Right lobe of liver (tissue), 6 donors: ENCODE data around the gene MCAT. TPM values are rescaled to one million over a fixed set of nuclear protein-coding genes. Genes with fewer than 3 reads are reported as not detected.

ENCODE experiments used
- ATAC-seq, 4 donors: fragments of 200-7000 bp; cut with Tn5 transposase; one replicate each; pipeline ENCODE4 v1.9.1; 2020; ENCODE audit warnings: mild to moderate bottlenecking in 4 of 4, moderate library complexity in 4 of 4
- DNase-seq, 3 donors: peaks; one replicate each; pipeline ENCODE4 v3.0.0-alpha.2; 2020
- H3K27ac ChIP-seq, 3 donors: fragments of 200-600 bp; one replicate each; pipeline ENCODE4 v1.8.0; 2022
- H3K27me3 ChIP-seq, 2 donors: fragments of 200-600 bp; one replicate each; pipeline ENCODE4 v1.8.0; 2022
- H3K36me3 ChIP-seq, 4 donors: fragments of 200-600 bp; sonication (generic) in 1 of 4; one replicate each; pipeline versions ENCODE4 v1.5.1 to v1.8.0; 2017 to 2022; ENCODE audit warnings: control low read depth in 1 of 4
- H3K4me1 ChIP-seq, 4 donors: fragments of 200-600 bp; sonication (generic) in 1 of 4; one replicate each; pipeline versions ENCODE4 v1.5.1 to v1.8.0; 2017 to 2022; ENCODE audit warnings: control low read depth in 1 of 4
- H3K4me3 ChIP-seq, 3 donors: fragments of 200-600 bp; one replicate each; pipeline ENCODE4 v1.8.0; 2022
- H3K9me3 ChIP-seq, 4 donors: fragments of 200-600 bp; sonication (generic) in 1 of 4; one replicate each; pipeline versions ENCODE4 v1.5.1 to v1.8.0; 2017 to 2022; ENCODE audit warnings: control low read depth in 1 of 4
- POLR2A ChIP-seq: fragments of 450-650 bp; IDR thresholded peaks from one replicate; pipeline ENCODE4 v1.6.1; 2017; ENCODE audit warnings: antibody characterized with exemption, mild to moderate bottlenecking
- WGBS: methylation state at CpG from one replicate; pipeline ENCODE4 v1.1.6; 2018; ENCODE audit warnings: low coverage, low lambda C conversion rate; ENCODE audit not compliant: insufficient coverage; ENCODE audit errors: missing lambda C conversion rate; 5-methylcytosine and 5-hydroxymethylcytosine counted together
- intact Hi-C, 2 donors: fragments of 100-400 bp; cut with DNase I; formaldehyde crosslinking; loops; one replicate each; pipeline versions ENCODE4 v1.11.2 to v1.14.1; 2022
- total RNA-seq, 6 experiments: library from RNA; depleted of rRNA in 2 of 6; stranded (reverse); fragments of >200 nt in 2 of 6; fragmentation: NEBNext Ultra II Directional in 3 of 6; extraction: Animal tissue kit (Norgen Biotek cat#: 25700) in 3 of 6; gene quantifications; one replicate each; pipeline versions ENCODE4 v1.1.0 to v1.2.4, GENCODE V29; 2016 to 2023
- TF ChIP-seq, protein P1 (sequence below), 4 donors: fragments of 200-600 bp in 3 of 4; fragments of 450-650 bp in 1 of 4; IDR thresholded peaks; one replicate each; pipeline versions ENCODE4 v1.5.1 to v1.8.0; 2016 to 2022; ENCODE audit warnings: antibody characterized with exemption in 4 of 4, mild to moderate bottlenecking in 2 of 4
- donor health status: DM: no; HTN: yes; CAD: no.
- donor health status: DM: no; HTN: no; CAD: no.
- donor health status: DM: no; HTN: no; CAD: no.
- donor health status: DM: no; HTN: yes; CAD: no.
- donor health status: DM: no; HTN: yes; CAD: no.

MCAT gene
- total RNA-seq, 6 experiments from 2014 or later: 8.8 to 22.3 (median 11.4) TPM

- H3K4me3 ChIP-seq: no peak overlapping the region
- H3K36me3 ChIP-seq: no peaks in the 10 kb centered on the region
- 88% methylated on average over 3 of the region's 7 CpGs for WGBS
- no peak overlapping the region for H3K27ac ChIP-seq
- no peak for DNase-seq
- H3K9me3 ChIP-seq: no peaks in the 10 kb centered on the region
- no peak for TF ChIP-seq POLR2A
- TF ChIP-seq, protein P1, sequence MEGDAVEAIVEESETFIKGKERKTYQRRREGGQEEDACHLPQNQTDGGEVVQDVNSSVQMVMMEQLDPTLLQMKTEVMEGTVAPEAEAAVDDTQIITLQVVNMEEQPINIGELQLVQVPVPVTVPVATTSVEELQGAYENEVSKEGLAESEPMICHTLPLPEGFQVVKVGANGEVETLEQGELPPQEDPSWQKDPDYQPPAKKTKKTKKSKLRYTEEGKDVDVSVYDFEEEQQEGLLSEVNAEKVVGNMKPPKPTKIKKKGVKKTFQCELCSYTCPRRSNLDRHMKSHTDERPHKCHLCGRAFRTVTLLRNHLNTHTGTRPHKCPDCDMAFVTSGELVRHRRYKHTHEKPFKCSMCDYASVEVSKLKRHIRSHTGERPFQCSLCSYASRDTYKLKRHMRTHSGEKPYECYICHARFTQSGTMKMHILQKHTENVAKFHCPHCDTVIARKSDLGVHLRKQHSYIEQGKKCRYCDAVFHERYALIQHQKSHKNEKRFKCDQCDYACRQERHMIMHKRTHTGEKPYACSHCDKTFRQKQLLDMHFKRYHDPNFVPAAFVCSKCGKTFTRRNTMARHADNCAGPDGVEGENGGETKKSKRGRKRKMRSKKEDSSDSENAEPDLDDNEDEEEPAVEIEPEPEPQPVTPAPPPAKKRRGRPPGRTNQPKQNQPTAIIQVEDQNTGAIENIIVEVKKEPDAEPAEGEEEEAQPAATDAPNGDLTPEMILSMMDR (IDR thresholded peaks at IDR 0.05): no peak
- no peaks in the 10 kb centered on the region for H3K27me3 ChIP-seq
- intact Hi-C loops: no loop called here
- no peak for ATAC-seq
- H3K4me1 ChIP-seq: peaks cover 0 to 10% (median 0%) of the 10 kb centered on the region in 4 donors
Measured at GRCh38 chr22:43116932-43117331, 26.3 kb downstream of the MCAT start.

DNA sequence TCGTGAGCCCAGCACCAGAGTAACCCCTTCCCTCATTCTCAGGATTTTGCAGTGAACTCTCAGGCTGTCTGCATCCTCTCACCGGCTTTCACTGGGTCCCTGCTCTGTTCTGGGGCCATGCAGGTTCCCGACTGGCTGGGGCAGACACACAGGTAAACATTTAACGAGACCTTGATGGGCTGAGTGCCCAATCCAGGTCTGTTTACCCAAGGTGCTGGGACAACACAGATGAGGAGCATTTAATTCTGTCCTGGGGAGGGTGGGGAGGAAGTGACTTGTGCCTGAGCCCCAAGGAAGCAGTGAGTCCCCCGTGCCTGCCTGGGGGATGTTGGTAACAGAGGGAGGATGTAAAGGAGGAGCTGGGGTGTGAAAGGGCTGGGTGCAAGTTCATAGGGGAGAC, 28.2 kb downstream of the MCAT start:
- DNase-seq (no peak), ATAC-seq (peak; percentile 54 to 65 (median 57))
- Histone ChIP-seq H3K36me3 (no peaks in the 10 kb centered on the region), H3K27ac (no peak overlapping the region), H3K9me3 (no peaks in the 10 kb centered on the region), H3K27me3 (no peaks in the 10 kb centered on the region), H3K4me3 (no peak overlapping the region), H3K4me1 (peaks cover 0 to 25% (median 0%) of the 10 kb centered on the region in 4 donors)
- intact Hi-C loops: no loop called here
- whole genome bisulfite sequencing: 15% methylated on average over 5 of the region's 5 CpGs
- TF ChIP-seq, protein P1 (IDR thresholded peaks at IDR 0.05): no peak
- TF ChIP-seq POLR2A: no peak

GRCh38 chr22:43113526-43114251, 29.5 kb downstream of the MCAT start:
- Histone ChIP-seq H3K9me3 (no peaks in the 10 kb centered on the region), H3K27me3 (no peaks in the 10 kb centered on the region), H3K4me3 (no peak overlapping the region), H3K36me3 (no peaks in the 10 kb centered on the region), H3K27ac (no peak overlapping the region), H3K4me1 (peaks cover 0 to 26% (median 0%) of the 10 kb centered on the region in 4 donors)
- ATAC-seq (no peak), DNase-seq (no peak)
- intact Hi-C loops: no loop called here
- TF ChIP-seq, protein P1 (IDR thresholded peaks at IDR 0.05): no peak
- TF ChIP-seq POLR2A: no peak
- 59% methylated on average over 10 of the region's 13 CpGs for WGBS

- Histone ChIP-seq H3K36me3 (no peaks in the 10 kb centered on the region), H3K27ac (no peak overlapping the region), H3K27me3 (no peaks in the 10 kb centered on the region), H3K9me3 (no peaks in the 10 kb centered on the region), H3K4me1 (peaks cover 0 to 26% (median 0%) of the 10 kb centered on the region in 4 donors), H3K4me3 (peak overlapping the region; percentile 52 to 62 (median 60))
- DNase-seq: peak in 2 of 3 donors; percentile 39 to 58
- intact Hi-C loops: no loop called here
- TF ChIP-seq, protein P1 (IDR thresholded peaks at IDR 0.05): no peak
- TF ChIP-seq POLR2A: no peak
- peak; percentile 36 to 52 (median 47) for ATAC-seq
- WGBS: 0% methylated on average over 1 of the region's 86 CpGs
Measured at GRCh38 chr22:43110927-43111623, 32.1 kb downstream of the MCAT start.
